COLO829 (cell line): ENCODE measurements around the gene TNN.
A peak's percentile ranks its signal among the peaks of the same experiment; 100 is the strongest.
"Not testable (repeated sequence)": the region's sequence is repeated elsewhere in the genome, so short reads cannot be mapped to it uniquely, and the experiment has no call there.

Experiments
- DNase-seq: peaks from one replicate; pipeline ENCODE4 v3.0.0; 2012; ENCODE audit warnings: low spot score

Gene TNN

GRCh38 chr1:175070818-175071217 is 3.2 kb downstream of the TNN start:
- no peak for DNase-seq

- no peak for DNase-seq
These were observed 3.8 kb downstream of the TNN start for GRCh38 chr1:175071276-175071943.

- DNase-seq, result peak; percentile 81
These were observed 4.7 kb downstream of the TNN start for GRCh38 chr1:175072099-175072951.

- DNase-seq, result no peak
These were observed 5.4 kb downstream of the TNN start for GRCh38 chr1:175073061-175073460.

- DNase-seq, result no peak
These were observed 6.0 kb downstream of the TNN start for GRCh38 chr1:175073633-175074032.

GRCh38 chr1:175075572-175076568 is 8.2 kb downstream of the TNN start:
- DNase-seq, result no peak

GRCh38 chr1:175077356-175078030 is 9.9 kb downstream of the TNN start:
- no peak for DNase-seq

GRCh38 chr1:175078629-175079028 is 11.0 kb downstream of the TNN start:
- DNase-seq, result no peak

- no peak for DNase-seq
These were observed 11.7 kb downstream of the TNN start for GRCh38 chr1:175079338-175079737.

GRCh38 chr1:175080030-175080429 is 12.4 kb downstream of the TNN start:
- no peak for DNase-seq

- no peak for DNase-seq
These were observed 14.3 kb downstream of the TNN start for GRCh38 chr1:175081983-175082382.

- DNase-seq, result no peak
These were observed 20.9 kb downstream of the TNN start for GRCh38 chr1:175088525-175088951.

GRCh38 chr1:175089136-175089718 is 21.6 kb downstream of the TNN start:
- DNase-seq, result no peak

GRCh38 chr1:175090780-175091179 is 23.1 kb downstream of the TNN start:
- DNase-seq, result no peak

GRCh38 chr1:175094626-175095025 is 27.0 kb downstream of the TNN start:
- no peak for DNase-seq

- DNase-seq, result no peak
These were observed 27.4 kb downstream of the TNN start for GRCh38 chr1:175095069-175095468.

- no peak for DNase-seq
These were observed 28.5 kb downstream of the TNN start for GRCh38 chr1:175095978-175096607.

GRCh38 chr1:175097361-175097760 is 29.7 kb downstream of the TNN start:
- DNase-seq, result no peak

- no peak for DNase-seq
These were observed 32.3 kb downstream of the TNN start for GRCh38 chr1:175099916-175100315.

- not testable (repeated sequence) for DNase-seq
These were observed 34.5 kb downstream of the TNN start for GRCh38 chr1:175102166-175102565.

GRCh38 chr1:175106536-175106935 is 38.9 kb downstream of the TNN start:
- DNase-seq, result not testable (repeated sequence)
